Measurements from ENCODE around the gene VMAC. TPM values are rescaled to one million over a fixed set of nuclear protein-coding genes. Genes with fewer than 3 reads are reported as not detected.
"Not testable (repeated sequence)": the region's sequence is repeated elsewhere in the genome, so short reads cannot be mapped to it uniquely, and the experiment has no call there.

Gene VMAC
- total RNA-seq, 1 donor from 2014 or later, result 8.1 TPM

DNA sequence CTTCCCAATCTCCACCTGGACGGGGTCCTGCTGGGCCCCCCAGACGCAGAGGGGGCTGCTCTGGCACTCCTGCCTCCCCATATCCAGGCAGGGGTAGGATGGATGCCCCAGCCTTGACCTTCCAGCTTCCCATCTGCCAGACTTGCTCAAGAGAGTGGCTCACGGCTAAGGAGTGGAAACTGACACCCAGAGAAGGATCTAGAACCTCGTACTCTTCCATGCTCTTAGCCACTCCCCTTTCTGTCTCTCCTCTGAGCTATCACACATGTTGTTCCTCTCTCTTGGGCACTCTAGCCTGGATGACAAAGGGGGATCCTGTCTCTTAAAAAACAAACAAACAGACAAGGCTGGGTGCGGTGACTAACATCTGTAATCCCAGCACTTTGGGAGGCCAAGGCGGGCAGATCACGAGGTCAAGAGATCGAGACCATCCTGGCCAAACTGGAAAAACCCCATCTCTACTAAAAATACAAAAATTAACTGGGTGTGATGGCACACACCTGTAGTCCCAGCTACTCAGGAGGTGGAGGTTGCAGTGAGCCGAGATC, 22.2 kb upstream of the VMAC start:
- no peaks in the 10 kb centered on the region for H3K9me3 ChIP-seq
- intact Hi-C loops (cut with DNase I), result no loop called here
- ATAC-seq (no peak), DNase-seq (no peak)
- peaks cover 8% of the 10 kb centered on the region for H3K4me1 ChIP-seq
- no peak overlapping the region for H3K4me3 ChIP-seq
- H3K27me3 ChIP-seq (ENCODE audit: low read depth), result peaks cover 33% of the 10 kb centered on the region
- H3K27ac ChIP-seq, result no peak overlapping the region
- no peaks in the 10 kb centered on the region for H3K36me3 ChIP-seq
- TF ChIP-seq, protein P1, sequence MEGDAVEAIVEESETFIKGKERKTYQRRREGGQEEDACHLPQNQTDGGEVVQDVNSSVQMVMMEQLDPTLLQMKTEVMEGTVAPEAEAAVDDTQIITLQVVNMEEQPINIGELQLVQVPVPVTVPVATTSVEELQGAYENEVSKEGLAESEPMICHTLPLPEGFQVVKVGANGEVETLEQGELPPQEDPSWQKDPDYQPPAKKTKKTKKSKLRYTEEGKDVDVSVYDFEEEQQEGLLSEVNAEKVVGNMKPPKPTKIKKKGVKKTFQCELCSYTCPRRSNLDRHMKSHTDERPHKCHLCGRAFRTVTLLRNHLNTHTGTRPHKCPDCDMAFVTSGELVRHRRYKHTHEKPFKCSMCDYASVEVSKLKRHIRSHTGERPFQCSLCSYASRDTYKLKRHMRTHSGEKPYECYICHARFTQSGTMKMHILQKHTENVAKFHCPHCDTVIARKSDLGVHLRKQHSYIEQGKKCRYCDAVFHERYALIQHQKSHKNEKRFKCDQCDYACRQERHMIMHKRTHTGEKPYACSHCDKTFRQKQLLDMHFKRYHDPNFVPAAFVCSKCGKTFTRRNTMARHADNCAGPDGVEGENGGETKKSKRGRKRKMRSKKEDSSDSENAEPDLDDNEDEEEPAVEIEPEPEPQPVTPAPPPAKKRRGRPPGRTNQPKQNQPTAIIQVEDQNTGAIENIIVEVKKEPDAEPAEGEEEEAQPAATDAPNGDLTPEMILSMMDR (IDR thresholded peaks at IDR 0.05), result no peak

GRCh38 chr19:5883157-5883873, 21.4 kb upstream of the VMAC start:
- H3K4me3 ChIP-seq; H3K27ac ChIP-seq; DNase-seq; H3K9me3 ChIP-seq; intact Hi-C loops (cut with DNase I); H3K36me3 ChIP-seq; ATAC-seq; H3K4me1 ChIP-seq: not testable (repeated sequence)
- peaks cover 26% of the 10 kb centered on the region for H3K27me3 ChIP-seq (ENCODE audit: low read depth)

- H3K4me1 ChIP-seq; H3K4me3 ChIP-seq; H3K9me3 ChIP-seq; intact Hi-C loops (cut with DNase I); DNase-seq; ATAC-seq; H3K27ac ChIP-seq; H3K36me3 ChIP-seq: not testable (repeated sequence)
- peaks cover 19% of the 10 kb centered on the region for H3K27me3 ChIP-seq (ENCODE audit: low read depth)
These were observed 20.4 kb upstream of the VMAC start for GRCh38 chr19:5884065-5884811.

DNA sequence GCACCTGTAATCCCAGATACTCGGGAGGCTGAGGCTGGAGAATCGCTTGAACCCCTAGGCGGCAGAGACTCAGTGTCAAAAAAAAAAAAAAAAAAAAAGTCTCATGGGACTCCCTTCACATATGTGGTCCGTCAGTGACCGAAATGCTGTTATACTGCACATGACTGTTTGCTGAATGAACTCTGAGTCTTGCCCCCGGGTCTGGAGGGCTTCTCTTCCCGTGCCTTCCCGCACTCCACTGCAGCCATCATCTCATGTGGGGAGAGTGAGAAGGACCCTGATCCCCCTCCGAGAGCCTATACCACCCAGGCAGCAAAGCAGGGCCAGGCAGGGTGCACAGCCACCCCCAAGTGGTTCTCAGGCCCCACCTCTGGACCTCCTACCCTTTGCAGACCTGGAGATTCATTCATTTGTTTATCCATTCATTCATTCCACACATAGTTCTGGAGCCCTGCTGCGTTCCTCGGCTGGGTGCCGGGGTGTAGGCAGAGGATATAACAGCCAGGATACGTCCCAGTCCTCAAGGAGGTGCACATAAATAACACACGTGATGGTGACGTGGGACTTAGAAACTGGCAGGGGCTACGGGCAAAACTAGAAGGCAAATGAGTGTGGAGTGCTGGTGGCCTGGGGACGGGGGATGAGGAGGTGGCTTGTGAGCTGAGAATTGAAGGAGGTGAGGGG, 15.2 kb upstream of the VMAC start:
- H3K9me3 ChIP-seq, result no peaks in the 10 kb centered on the region
- DNase-seq (no peak), ATAC-seq (no peak)
- no peak overlapping the region for H3K4me3 ChIP-seq
- peaks cover 14% of the 10 kb centered on the region for H3K27me3 ChIP-seq (ENCODE audit: low read depth)
- H3K36me3 ChIP-seq, result peaks cover under 1% of the 10 kb centered on the region
- TF ChIP-seq, protein P1 (IDR thresholded peaks at IDR 0.05), result no peak
- H3K4me1 ChIP-seq, result no peaks in the 10 kb centered on the region
- H3K27ac ChIP-seq, result no peak overlapping the region
- intact Hi-C loops (cut with DNase I), result no loop called here

GRCh38 chr19:5890099-5890498, 14.6 kb upstream of the VMAC start:
- peaks cover 14% of the 10 kb centered on the region for H3K27me3 ChIP-seq (ENCODE audit: low read depth)
- peaks cover 7% of the 10 kb centered on the region for H3K36me3 ChIP-seq
- TF ChIP-seq, protein P1 (IDR thresholded peaks at IDR 0.05), result no peak
- ATAC-seq (no peak), DNase-seq (no peak)
- no peak overlapping the region for H3K4me3 ChIP-seq
- H3K4me1 ChIP-seq, result no peaks in the 10 kb centered on the region
- H3K27ac ChIP-seq, result no peak overlapping the region
- no peaks in the 10 kb centered on the region for H3K9me3 ChIP-seq
- intact Hi-C loops (cut with DNase I), result no loop called here

DNA sequence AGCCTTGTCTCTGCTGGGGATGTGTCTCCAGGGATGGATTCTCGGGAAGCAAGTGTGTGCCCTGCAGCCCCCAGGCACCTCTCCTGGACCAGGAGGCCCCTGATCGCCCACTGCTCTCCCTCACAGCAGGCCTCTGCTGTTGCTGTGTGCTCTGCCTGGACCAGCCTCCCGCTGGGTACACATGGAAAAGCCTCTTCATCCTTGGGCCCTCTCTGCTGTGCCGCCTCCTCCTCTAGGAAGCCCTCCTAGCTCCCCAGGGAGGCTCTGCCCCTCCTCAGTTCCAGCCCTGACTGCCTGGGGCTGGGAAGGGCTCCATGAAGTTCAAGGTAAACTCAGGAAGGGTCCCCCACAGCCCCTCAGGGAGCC, 13.1 kb upstream of the VMAC start:
- DNase-seq, result no peak
- Histone ChIP-seq H3K4me1 (no peaks in the 10 kb centered on the region), H3K9me3 (no peaks in the 10 kb centered on the region), H3K4me3 (no peak overlapping the region), H3K36me3 (peaks cover 22% of the 10 kb centered on the region), H3K27ac (no peak overlapping the region), H3K27me3 (ENCODE audit: low read depth) (peaks cover 14% of the 10 kb centered on the region)
- intact Hi-C loops (cut with DNase I), result no loop called here
- TF ChIP-seq, protein P1 (IDR thresholded peaks at IDR 0.05), result no peak
- no peak for ATAC-seq
